ENCODE results near the gene MAN2C1.
"Not testable (repeated sequence)": the region's sequence is repeated elsewhere in the genome, so short reads cannot be mapped to it uniquely, and the experiment has no call there.

MAN2C1 gene

GRCh38 chr15:75367913-75368688, at the start of gene MAN2C1:
Gene MAN2C1 (minus strand): TSS chr15:75368607. CDS start chr15:75368583, 24 bp downstream.
- DNase-seq = peak; percentile 86

GRCh38 chr15:75416584-75416983, 48.2 kb upstream of the MAN2C1 start:
- no peak for DNase-seq

- DNase-seq = no peak
These were observed 41.8 kb upstream of the MAN2C1 start for GRCh38 chr15:75410196-75410595.

GRCh38 chr15:75407083-75407482, 38.7 kb upstream of the MAN2C1 start:
- no peak for DNase-seq

- no peak for DNase-seq
These were observed 35.5 kb upstream of the MAN2C1 start for GRCh38 chr15:75403892-75404291.

- no peak for DNase-seq
These were observed 29.1 kb upstream of the MAN2C1 start for GRCh38 chr15:75397494-75397893.

- no peak for DNase-seq
These were observed 21.5 kb upstream of the MAN2C1 start for GRCh38 chr15:75389791-75390382.

GRCh38 chr15:75383986-75384385, 15.6 kb upstream of the MAN2C1 start:
- DNase-seq = not testable (repeated sequence)

- no peak for DNase-seq
These were observed 12.4 kb upstream of the MAN2C1 start for GRCh38 chr15:75380773-75381172.

- DNase-seq = no peak
These were observed 3.7 kb upstream of the MAN2C1 start for GRCh38 chr15:75371901-75372688.

- no peak for DNase-seq
These were observed 3.1 kb upstream of the MAN2C1 start for GRCh38 chr15:75371486-75371885.

- DNase-seq = no peak
These were observed 1.6 kb upstream of the MAN2C1 start for GRCh38 chr15:75369897-75370581.

- no peak for DNase-seq
These were observed 357 bp upstream of the MAN2C1 start for GRCh38 chr15:75368689-75369239.

- no peak for DNase-seq
These were observed 948 bp downstream of the MAN2C1 start for GRCh38 chr15:75367406-75367912.

- no peak for DNase-seq
These were observed 1.4 kb downstream of the MAN2C1 start for GRCh38 chr15:75367006-75367405.

- no peak for DNase-seq
These were observed 2.2 kb downstream of the MAN2C1 start for GRCh38 chr15:75366163-75366562.

- DNase-seq = no peak
These were observed 3.5 kb downstream of the MAN2C1 start for GRCh38 chr15:75364881-75365280.

- no peak for DNase-seq
These were observed 4.6 kb downstream of the MAN2C1 start for GRCh38 chr15:75363786-75364185.

GRCh38 chr15:75362642-75363249, 5.7 kb downstream of the MAN2C1 start:
- no peak for DNase-seq

GRCh38 chr15:75361989-75362641, 6.3 kb downstream of the MAN2C1 start:
- DNase-seq = no peak

GRCh38 chr15:75361361-75361988, 6.9 kb downstream of the MAN2C1 start:
- no peak for DNase-seq

Data from NCI-H2081 treated with DMSO at 0.1 percent for 48 hours (cell line).